Measurements from ENCODE around the gene PLA2G4F.

Gene PLA2G4F, protein sequence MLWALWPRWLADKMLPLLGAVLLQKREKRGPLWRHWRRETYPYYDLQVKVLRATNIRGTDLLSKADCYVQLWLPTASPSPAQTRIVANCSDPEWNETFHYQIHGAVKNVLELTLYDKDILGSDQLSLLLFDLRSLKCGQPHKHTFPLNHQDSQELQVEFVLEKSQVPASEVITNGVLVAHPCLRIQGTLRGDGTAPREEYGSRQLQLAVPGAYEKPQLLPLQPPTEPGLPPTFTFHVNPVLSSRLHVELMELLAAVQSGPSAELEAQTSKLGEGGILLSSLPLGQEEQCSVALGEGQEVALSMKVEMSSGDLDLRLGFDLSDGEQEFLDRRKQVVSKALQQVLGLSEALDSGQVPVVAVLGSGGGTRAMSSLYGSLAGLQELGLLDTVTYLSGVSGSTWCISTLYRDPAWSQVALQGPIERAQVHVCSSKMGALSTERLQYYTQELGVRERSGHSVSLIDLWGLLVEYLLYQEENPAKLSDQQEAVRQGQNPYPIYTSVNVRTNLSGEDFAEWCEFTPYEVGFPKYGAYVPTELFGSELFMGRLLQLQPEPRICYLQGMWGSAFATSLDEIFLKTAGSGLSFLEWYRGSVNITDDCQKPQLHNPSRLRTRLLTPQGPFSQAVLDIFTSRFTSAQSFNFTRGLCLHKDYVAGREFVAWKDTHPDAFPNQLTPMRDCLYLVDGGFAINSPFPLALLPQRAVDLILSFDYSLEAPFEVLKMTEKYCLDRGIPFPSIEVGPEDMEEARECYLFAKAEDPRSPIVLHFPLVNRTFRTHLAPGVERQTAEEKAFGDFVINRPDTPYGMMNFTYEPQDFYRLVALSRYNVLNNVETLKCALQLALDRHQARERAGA

DNA sequence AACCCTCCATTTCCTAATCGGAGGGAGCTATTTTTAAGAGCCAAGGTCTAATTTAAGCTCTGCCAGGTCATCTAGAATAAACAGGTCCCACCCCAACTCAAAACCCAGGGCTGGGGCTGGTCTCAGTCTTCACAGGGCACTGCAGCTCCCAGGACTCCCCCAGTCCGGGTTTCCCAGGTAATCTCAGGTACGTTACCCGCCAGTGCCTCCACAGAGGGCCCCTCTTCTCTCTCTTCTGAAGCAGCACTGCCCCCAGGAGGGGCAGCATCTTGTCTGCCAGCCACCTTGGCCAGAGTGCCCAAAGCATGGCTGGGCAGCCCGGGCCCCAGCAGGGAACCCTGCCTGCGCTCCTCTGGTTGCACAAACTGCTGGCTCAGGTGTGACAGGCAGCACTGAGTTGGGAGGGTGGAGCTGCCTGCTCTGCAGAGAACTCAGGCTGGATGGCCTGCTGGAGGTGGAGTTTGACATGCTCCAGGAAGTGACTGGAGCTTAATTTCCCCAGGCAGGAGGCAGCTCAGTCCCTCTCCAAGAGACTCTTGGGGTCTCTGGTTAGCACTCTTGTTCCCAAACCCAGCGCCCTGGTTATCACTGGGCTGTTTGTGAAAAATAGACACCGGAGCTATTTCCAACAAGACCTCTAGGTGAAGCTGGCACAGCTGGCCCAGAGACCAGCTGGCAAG, at the start of gene PLA2G4F:
PLA2G4F (minus strand) TSS at position 394 of the 680 bp plus-strand sequence; CDS start at position 307, 87 bp downstream.
- no peak for DNase-seq

DNA sequence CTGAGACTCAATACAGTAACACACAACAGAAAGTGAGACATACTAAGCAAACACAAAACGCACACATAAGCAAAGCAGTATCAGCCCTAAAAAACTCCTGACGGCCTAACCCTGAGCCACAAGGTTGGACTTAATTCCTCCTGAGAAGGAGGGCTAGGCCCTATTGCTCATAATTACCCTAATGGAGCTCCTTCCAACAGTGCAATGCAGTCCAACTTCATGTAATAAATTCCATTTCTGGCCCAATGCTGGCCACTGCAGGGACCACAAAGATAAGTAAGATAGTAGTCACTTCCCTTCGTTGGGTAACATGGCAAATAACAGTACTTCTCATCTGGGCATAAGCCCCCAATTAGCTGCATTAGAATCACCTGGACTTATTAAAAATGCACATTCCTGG, 47.5 kb upstream of the PLA2G4F start:
- no peak for DNase-seq

DNA sequence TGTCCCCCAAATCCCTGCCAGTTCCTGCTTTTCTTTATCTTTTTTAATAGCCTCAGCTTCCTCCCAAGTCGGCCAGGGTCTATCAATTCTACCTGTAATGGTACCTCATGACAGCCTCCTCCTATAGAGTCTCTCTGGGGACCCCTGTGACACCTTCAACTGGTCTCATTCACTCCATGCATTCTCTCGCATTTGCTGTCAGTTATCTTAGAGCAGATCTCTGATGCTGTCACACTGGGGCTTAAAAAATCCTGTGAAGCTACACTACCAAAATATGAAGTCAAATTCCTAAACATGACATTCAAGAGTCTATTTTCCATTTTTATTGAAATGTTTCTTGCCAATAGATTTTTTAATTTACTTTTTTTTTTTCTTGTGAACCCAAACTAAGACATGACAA, 46.2 kb upstream of the PLA2G4F start:
- DNase-seq: no peak

DNA sequence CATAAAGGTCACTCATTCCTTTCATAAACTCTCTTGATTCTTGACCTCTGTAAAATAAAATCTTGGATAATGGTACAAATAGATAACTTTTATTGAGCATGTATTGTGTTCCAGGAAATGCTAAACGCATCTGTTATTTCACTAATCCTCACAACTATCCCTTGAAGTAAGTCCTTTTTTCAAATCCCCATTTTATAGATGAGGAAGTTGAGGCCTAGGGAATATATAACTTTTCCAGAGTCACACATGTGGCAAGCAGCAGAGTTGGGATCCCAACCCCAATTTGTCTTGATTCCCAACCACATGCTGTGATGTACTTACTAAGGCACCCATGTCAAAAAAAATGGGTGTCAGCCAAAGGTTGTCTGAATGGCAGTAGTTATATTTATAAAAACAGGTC, 45.4 kb upstream of the PLA2G4F start:
- DNase-seq: no peak

DNA sequence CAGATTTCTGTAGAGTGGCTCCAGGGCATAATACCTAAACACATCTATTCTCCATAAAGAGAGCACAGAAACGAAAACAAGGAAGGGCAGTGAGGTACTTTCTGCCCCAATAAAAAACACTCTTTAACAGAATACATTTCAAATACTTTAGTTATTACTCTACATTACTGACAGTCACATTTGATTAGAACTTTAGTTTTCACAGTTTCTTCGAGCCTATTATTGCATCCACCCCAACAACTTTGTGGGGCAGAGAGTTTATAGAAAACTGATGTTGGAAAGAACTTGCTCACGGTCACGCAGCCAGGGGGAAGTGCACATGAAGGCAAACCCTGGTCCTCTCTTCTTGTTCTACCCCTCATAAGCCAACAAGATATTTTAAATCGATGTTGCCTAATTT, 42.7 kb upstream of the PLA2G4F start:
- DNase-seq: no peak

DNA sequence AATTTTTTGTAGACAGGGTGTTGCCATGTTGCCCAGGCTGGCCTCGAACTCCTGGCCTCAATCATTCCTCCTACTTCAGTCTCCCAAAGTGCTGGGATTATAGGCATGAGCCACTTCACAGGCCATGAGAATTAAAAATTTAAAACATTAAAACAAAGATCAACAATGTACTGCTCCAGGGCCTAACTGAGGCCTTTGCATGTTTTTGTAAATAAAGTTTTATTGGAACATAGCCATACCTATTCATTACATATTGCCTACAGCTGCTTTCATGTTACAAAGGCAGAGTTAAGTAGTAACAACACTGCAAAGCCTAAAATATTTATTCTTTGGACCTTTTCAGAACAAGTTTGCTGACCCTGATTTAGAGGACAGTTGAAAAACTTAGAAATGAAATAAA, 42.1 kb upstream of the PLA2G4F start:
- no peak for DNase-seq

DNA sequence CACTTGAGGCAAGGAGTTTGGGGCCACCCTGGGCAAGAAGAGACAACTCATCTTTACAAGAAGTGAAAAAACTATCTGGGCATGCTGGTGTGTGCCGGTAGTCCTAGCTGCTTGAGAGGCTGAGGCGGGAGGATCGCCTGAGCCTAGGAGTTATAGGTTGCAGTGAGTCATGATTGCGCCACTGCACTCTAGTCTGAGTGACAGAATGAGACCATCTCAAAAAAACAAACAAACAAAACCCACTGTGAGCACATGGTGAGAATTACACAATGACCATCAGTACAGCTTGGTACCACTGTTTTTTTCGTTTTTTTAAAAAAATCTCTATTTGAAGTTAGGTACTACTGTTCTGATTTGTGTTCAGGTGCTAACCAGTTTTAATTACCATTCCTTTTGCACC, 38.1 kb upstream of the PLA2G4F start:
- peak; percentile 8 for DNase-seq

DNA sequence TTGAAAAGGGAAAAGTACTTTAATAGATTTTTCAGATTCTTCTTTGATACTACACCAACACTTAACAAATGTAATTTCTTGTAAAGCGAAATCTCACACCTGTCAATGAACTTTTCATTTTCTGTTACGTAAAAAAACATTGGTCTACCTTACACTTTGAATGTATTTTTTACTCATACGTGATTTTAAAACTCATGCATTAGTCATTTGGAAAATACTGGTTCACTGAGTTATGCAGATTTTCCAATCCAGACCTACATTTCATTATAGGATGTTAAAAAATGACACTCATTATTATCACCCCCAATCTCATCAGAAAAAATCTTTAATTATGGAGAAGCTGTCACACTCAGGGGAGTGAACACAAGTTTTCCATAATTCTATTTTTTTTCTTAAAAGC, 36.9 kb upstream of the PLA2G4F start:
- no peak for DNase-seq

DNA sequence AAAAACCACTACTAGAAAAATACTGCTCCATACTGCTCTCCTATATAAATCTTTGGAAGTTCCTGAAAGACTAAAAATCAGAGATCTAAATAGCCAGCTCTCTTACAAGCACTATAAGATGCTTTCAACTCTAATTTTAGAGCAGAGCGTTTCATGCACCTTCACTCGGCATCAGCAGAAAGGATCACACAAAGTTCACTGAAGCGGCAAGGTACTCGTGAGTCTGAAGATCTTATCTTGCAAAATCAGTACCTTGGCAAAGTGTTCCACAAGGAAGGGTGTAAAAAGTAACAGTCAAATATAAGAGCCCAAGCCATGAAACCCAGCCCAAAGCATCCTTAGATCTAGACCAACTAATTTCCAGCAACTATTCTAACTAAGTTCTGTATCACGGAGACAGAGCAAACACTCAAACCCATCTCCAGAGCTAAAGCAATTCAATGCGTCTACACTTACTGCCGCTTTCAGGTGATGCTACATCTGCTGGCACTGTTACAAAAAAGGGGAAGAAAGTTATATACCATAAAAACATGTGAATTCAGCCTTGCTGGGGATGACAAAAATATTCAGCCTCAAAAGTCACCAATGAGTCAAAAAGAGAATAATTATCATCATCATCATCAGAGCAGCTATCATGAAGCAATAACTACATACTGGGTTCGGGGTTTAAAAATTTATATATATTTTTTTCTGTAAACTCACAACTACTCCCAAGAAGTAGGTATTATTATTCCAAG, 35.3 kb upstream of the PLA2G4F start:
- DNase-seq: no peak

DNA sequence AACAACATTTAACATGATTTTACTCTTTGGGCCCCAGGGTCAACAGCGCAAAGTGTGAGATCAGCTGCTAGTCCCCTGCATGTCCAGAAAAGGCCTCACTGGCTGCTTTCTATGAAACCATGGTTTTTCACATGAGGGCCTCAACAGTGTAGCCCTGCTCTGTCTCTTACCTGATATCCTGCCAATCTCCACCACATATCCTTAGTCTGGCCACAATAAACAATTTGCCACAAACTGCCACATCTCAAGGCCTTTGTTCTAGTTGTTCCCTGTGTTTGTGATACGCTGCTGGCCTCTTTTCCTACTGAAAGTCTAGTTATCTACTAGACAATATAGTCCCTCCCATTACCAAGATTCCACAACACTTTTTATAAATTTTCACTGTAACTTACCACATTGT, 33.9 kb upstream of the PLA2G4F start:
- no peak for DNase-seq

DNA sequence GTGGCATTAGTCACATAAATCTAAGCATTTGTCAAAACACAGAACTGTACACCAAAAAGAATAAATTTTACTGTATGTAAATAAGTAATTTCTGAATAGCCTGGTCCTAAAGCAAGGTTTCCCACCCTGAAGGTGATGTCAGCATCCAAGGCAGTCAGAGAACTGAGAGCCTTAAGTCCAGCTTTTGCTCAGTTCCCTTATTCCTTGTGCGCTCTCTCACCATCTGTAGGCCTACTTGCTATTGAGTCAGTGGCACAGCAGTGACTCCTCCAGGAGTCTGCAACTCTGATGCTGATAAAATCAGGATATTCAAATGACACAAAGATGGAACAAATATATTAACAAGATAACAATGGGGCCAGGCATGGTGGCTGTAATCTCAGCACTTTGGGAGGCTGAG, 29.4 kb upstream of the PLA2G4F start:
- no peak for DNase-seq

DNA sequence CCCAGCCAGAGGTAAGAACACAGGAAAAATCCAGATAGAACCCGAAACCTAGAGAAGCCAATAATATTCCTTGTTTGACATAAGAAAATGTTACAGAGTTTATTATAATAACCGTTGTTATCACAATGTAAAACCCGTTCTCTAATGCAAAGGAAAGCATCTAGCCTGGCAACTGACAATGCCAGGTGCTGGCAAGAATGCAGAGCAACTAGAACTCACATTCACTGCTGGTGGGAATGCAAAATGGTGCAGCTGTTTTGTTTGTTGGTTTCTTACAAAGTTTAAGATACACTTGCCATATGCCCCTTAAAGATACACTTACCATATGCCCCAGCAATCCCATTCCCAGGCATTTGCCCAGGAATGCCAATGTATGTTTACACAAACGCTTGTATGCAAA, 28.3 kb upstream of the PLA2G4F start:
- DNase-seq: no peak

DNA sequence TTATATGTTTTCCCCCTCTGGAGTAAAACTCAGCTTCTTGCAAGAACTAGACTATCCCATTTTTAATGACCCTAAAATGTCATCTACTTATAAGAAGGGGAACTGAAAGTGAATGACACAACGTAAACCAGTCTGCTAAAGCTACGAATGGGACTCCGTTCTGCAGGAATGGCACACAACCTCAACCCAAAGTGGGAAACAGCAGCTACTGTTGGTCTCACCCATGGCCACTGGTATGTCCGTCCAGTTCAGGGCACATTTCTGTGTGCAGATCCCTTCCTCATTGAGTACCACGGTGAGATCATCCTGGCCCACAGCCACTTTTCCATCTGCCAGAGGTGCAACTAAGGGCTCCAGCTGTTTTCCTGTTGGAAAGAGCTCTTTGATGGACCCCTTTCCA, 27.9 kb upstream of the PLA2G4F start:
- DNase-seq: no peak

DNA sequence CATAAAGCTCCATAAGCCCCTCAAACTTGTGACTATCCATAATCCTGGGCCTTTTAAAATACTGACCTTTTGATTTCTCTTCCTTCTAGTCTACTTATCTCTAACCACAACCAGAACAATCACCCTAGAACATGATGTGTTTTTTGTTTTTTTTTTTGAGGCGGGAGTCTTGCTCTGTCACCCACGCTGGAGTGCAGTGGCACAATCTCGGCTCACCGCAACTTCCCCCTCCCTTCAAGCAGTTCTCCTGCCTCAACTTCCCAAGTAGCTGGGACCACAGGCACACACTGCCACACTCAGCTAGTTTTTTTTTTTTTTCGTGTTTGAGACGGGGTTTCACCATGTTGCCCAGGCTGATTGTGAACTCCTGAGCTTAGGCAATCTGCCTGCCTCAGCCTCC, 26.5 kb upstream of the PLA2G4F start:
- no peak for DNase-seq

DNA sequence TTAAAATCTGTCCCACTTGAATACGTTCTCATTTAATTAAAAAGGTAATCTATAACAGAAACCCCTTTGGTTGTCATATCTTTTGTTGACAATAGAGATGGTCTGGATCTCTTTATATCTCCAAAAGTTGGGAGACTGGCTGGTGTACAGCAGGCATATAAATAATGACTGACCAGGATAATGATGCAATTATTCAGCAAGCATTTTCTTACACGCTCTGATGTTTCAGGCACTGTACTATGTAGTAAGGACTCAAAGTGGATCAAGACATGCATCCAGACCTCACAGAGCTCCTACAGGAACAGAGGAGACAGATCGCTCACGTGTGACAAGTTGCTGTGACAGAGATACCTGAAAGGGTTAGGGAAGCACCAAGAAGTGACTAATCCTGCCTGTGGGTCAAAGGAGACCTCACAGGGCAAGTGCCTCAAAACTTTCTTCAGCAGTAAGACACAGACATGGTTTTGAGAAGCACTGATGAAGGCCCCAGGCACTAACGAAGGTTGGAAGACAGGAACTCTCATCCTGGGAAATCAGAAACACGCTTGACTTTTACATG, 26.0 kb upstream of the PLA2G4F start:
- DNase-seq: no peak

DNA sequence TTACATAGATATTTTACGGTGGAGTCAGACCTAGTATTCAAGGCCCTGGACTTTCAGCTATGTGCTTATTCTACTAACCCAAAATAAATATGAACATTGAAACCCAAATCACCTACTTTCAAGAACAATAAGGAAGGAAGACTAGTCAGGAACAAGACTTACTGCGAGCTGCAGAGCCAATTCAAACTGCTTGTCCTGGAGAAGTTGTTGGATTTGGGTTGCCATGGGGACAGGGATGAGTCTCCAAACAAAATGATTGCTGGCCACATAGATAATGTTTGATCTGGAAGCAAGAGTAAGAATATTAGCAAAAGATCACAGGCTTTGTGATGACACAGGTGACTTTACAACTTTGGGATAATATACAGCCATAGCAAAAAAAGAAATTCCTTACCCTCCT, 21.6 kb upstream of the PLA2G4F start:
- no peak for DNase-seq

DNA sequence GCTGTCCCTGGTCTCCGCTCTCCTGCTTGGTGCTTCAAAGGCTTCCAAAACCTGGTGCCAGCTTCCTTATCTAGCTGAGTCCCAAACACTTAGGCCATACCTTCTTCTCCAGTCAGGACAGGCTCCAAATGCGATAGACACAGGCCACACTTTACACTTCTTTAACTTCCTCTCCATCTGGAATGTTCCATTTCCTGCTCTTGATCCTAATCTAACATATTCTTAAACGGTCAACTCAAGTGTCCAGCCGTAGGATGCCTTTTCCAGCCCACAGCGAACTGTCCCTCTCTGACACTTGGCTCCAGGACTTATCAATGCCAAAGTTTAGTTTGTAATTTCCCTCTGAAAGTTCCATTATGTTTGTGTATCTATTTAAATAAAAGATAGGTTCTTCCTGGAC, 19.2 kb upstream of the PLA2G4F start:
- DNase-seq: no peak

DNA sequence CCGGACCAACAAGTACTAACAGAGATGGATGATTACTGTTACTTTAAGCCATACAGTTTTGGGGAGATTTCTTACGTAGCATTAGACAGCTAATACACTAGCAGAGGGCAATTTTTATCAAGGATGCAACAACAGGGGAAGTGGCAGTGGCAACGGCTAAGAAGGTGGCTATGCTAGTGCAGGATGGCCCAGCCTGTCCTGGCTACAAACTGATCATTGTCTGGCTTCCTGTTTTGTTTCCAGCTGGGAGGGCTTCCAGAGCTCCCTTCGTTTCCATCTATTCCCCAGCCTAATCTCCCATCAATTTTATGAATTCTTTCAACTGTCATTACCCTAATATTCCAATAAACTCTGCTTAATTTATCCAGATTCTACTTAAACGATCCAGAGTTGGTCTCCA, 16.0 kb upstream of the PLA2G4F start:
- no peak for DNase-seq

DNA sequence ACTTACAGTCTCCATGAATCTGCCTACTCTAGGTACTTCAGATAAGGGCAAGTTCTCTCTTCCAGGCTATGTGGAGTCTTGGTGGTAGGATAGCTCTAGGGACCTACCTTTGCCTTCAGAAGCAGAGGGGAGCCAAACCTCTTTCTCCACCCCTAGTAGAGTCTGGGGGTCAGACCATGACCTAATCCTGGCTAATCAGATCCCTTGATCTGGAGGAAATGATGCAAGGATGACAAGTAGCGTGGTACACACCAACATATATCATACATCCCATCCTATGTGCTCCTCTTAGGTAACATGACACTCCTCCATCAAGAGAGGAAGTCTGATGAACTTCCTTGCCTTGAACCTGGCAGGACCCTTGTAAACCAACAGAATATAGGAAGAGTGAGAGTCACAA, 15.4 kb upstream of the PLA2G4F start:
- no peak for DNase-seq

DNA sequence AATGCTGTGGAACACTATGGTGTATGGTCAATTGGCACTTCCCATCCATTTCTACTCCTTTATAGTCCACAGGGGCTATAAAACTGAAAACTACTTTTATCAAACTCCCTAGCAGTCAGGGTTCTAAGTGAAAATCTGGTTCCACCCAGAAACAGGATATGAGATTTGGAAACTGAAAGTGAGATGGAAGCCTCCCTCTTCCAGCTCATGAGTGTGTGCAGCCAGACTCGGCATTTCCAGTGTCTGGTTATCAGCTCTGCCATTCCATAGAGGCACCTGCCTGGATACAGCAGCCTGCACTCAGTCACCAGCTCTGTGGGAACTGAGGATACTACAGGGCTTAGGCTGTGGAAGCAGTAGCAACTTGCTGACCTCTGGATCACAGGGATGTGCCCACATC, 14.7 kb upstream of the PLA2G4F start:
- DNase-seq: no peak

DNA sequence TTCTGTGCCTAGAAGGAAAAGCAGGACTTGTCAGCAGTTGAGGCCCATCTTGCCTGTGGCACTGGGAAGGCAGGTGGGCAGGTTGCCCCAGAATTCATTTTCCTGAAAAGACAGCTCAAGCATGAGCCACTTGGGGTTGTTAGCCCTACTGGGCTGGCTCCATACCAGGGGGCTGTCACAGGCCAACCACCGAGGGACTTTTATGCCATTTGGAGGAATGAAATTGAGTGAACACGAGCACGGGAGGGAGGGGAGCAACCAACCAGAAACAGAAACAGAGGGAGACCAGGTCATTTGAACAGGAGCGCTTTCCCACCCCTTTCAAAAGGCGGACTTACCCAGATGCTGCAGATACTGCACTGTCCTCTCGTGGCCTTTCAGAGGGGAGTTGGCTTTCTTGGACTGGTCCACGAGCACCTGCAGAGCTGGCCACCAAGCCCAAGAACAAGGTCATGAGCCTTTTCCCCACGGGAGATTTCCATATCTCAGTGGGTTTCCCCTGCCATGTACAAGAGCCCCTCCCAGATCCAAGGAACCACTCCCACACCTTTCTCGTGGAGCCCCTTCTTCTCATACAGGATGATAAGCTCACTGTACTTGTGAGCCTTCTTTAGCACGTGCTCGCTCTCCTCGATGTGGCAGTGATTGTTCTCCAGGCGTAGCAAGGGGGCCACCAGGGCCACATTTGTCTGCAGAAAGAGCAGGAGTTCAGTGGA, 9.9 kb upstream of the PLA2G4F start:
- no peak for DNase-seq

DNA sequence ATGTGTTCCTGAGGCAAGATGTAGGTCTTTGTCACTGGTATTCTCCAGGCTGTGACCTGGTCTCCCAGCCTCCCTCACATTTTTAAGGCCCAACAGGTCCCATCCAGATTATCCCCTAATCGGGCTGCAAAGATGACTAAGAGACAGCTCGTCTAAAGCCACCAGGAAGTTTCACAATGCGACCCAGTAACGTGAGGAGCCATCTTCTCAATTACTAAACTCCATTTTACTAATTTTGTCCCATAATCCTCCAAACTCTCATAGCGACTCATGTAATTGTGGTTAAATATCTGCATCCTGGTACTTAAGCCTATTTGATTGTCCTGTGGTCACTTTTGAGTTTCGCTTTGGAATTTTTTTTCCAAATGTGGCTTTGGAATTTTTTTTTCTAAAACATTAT, 8.7 kb upstream of the PLA2G4F start:
- peak; percentile 59 for DNase-seq
